Right forelimb (tissue), 1 donor: ENCODE measurements around the gene NFASC.

Source experiments
- DNase-seq: peaks from one replicate; pipeline ENCODE4 v3.0.0-alpha.2; 2018

The NFASC gene

DNA sequence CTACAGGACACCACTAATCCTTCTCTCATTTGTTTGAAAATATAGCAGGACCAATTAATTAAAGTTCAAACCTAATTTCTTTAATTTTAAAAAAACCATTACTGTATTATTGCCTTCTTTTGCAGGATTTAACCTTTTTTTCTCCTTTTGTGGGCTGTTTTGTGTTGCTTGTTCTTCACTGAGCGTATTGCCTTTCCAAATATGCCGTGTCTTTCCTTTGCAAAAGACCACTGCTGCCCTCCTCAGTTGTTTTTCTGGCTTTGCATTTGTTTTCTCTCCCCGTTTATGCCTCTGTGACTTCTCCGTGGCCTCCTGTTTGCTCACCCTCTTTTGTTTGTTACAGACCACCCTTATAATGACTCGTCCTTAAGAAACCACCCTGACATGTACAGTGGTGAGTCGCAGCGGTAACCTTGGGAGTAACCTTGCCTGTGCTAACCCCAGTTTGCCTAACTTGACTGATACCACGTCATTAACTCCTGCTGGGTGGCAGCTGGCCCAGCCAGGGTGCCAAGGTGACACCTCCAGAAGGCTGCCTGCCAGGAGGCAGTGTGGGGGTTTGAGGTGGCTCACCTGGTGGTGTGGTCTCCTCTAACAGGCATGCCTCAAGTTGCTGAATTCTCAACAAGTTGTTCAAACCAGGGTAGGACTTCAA lies 91.2 kb downstream of the NFASC start:
- DNase-seq: no peak

DNA sequence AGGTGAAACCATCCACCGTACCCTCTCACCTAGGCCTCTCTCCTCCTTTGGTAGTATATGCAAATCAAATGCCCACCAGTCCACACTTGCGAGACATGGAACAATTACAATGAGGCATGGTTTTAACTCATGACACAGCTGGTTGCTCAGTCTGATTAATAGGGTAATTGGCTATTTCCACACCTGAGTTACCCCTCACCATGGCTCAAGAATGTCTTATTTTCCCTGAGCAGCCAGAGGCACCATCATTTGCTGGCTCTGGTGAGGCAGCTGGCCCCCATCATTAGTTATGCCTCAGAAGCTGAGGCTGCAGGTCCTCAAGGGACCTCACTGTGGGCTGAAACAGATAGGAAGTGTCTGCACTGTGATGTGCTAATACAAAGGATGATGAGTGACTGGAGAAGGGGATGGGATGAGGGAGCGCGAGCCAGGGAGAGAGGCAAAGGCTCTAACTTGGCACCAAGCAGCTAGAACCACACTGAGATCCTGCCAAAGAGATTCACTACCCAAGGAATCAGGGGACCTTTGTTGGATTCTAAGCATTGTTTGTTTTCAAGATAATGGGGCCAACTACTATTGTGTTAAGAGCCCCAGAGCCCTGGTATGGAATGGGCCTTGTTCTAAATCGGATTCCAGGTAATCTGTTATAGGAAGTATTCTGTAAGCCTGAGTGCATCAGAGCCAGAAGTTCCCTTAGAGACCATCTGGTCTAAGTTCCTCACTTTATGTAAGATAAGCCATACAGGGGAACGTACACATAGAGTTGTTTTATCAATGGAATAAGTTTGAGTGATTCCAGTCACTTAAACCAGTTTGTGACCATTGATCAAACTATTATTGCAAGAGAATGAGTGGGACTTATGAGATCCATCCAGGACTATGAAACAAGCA lies 92.3 kb downstream of the NFASC start:
- DNase-seq: no peak

DNA sequence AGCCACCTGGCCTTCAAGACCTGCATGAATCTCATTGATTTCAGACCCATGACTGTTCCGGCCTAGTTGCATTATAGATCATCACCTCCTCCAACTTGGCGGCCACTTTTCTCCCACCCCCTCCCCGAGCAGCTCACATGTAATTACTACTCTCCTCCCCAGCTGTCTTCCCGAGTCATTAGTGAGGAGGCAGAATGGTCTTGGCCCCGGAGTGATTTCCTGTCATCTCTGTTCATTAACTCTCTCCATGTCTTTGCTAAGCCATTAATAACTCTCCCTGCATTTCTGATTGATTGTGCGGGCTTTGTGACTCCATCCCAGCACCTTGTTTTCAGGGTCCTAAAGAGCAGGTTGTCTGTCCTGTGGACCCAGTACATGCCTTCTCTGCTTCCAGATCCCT lies 96.8 kb downstream of the NFASC start:
- no peak for DNase-seq

DNA sequence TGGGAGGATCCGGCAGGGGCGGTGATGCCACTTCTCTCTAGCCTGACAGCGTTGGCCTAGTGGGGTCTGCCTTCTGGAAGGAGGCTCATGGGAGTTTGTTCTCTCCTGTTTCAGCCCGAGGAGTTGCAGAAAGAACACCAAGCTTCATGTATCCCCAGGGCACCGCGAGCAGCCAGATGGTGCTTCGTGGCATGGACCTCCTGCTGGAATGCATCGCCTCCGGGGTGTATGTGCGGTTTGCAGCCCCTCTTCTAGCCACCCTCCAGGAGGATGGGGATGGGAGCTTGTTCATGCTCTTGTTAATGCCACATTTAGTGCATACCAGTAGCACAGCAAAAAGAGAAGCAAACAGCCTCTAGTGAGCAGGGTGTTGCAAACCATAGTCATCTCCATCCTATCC lies 97.5 kb downstream of the NFASC start:
- DNase-seq: no peak

GRCh38 chr1:204968951-204969350 lies 98.3 kb downstream of the NFASC start:
- DNase-seq: no peak

DNA sequence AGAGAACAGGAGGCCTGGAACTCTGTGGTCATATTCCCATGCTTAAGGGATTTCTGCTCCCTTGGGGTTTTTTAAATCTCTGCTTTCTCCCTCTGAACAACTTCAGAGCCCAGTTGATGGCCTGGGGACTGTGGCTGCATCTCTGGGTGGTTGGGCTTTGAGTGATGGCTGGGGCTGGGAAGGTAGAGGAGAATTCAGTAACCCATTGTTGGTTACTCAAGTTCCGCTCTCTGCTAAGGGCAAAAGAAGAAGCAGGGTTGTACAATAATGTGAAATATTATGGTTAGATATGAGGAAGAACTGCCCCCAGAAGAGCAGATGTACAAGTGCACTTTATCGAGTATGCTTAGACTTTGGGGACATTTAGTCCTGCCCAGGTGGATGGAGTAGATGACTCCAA lies 100.3 kb downstream of the NFASC start:
- no peak for DNase-seq

DNA sequence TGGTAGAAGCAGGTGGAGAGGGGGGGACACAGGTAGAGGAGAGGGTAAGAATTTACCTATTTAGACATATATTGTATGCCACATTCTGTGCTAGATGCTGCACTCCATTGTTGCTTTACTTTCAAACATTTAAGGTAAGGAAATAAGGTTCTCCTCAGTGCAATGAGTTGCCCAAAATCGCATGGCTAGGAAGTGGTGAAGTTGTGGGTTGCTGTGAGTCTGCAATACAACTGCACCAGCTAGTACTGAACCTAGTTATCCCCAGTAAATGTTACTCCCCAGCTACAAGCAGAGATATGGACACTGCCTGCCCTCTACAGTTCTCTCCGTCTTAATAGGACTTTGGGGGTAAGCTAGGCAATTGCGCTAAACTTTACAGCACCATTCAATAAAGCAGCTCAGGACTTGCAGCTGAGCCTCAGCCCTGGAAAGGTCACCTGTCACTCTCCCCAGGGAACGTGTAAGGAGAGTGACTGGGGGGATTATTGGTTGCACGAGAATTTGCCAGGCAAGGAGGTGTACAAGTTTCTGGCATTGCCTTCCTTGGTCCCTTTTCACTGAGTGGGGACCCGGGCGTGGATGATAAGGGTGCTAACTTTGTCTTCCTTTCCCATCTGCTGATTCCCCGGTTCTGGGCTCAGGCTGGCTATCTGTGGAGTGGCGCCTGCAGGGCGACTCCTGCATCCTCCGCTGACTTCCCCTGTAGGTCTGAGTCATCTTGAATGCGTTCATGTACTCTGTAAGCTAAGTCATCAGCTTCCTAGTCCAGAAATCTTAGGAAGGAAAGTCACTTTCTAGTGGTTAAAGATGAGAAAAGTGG lies 101.1 kb downstream of the NFASC start:
- DNase-seq: no peak

GRCh38 chr1:204972426-204972825 lies 101.8 kb downstream of the NFASC start:
- no peak for DNase-seq

GRCh38 chr1:204973449-204973848 lies 102.8 kb downstream of the NFASC start:
- no peak for DNase-seq

- DNase-seq: no peak
Measured at GRCh38 chr1:204974327-204974726, 103.7 kb downstream of the NFASC start.

- no peak for DNase-seq
Measured at GRCh38 chr1:204975021-204975420, 104.4 kb downstream of the NFASC start.

DNA sequence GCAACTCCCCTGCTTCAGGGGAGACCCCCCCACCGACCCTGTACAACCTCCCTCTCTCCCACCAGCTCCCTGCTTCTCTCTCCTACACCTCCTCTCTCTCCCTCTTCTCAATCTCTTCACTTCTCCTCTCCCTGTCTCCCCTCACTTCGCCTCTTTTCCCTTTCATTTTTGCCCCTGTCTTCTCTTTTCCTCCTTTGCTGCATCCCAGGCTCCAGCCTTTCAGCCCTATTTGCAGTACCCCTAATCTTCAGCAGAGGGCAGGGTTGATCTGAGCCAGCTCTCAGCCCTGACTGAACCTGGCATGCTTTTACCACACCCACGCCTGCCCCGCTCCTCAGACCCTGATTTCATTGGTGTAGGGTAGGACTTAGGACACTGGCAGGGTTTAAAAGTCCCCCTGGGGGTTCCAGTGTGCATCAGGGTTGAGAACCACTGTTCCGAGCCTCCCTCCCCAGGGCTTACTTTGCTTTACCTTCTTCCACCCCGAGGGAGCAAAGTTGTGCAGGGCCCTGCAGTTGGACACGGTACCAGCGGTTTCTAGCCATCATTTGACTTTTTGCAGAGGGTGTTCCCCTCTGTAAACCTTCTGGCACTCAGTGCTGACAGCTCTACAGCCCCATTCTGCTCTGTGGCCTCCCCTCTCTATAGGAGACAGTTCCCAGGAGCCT lies 105.0 kb downstream of the NFASC start:
- DNase-seq: peak; percentile 68

- no peak for DNase-seq
Measured at GRCh38 chr1:204976646-204977045, 106.0 kb downstream of the NFASC start.

DNA sequence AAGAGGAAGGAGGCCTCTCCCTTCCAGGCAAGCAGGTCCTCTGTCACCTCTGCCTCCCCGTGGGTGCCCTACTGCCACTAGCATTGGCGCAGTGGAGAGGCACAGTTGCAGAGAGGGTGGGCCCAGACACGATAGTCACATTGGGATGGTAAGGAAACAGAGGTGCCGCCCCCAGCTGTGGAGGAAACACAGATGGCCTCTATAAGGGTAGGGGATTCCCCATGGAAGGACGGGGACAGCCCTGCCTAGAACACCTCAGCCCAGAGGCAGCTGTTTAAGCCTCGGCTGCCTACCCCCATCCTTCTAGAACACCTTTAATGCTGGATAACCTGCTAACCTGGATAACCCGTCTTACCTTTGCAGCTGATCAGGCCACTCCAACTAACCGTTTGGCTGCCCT lies 106.7 kb downstream of the NFASC start:
- DNase-seq: no peak

DNA sequence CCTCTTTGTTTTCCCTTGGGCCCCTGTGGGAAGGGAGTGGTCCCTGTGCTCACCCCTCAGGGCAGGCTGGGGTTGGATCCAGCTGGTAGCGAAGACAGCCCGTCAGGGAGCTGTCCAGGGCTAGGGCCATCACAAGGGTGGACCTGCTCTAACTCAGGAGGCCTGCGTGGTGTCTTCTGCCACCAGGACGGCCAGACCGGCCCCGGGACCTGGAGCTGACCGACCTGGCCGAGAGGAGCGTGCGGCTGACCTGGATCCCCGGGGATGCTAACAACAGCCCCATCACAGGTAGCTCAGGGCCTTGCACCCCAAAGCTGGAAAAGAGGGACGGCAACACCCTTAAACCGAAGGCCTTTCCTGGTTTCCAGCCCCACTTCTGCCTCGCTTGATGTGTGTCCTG lies 108.1 kb downstream of the NFASC start:
- no peak for DNase-seq

DNA sequence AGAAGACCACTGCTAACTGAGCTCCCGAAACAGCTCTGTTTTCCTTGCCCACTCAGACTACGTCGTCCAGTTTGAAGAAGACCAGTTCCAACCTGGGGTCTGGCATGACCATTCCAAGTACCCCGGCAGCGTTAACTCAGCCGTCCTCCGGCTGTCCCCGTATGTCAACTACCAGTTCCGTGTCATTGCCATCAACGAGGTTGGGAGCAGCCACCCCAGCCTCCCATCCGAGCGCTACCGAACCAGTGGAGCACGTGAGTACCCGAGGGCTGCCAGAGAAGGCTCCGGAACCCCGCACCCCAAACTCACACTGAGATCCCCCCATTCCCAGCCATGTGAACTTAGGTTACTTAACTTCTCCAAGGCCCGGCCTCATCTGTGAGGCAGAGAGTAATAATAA lies 108.6 kb downstream of the NFASC start:
- no peak for DNase-seq

DNA sequence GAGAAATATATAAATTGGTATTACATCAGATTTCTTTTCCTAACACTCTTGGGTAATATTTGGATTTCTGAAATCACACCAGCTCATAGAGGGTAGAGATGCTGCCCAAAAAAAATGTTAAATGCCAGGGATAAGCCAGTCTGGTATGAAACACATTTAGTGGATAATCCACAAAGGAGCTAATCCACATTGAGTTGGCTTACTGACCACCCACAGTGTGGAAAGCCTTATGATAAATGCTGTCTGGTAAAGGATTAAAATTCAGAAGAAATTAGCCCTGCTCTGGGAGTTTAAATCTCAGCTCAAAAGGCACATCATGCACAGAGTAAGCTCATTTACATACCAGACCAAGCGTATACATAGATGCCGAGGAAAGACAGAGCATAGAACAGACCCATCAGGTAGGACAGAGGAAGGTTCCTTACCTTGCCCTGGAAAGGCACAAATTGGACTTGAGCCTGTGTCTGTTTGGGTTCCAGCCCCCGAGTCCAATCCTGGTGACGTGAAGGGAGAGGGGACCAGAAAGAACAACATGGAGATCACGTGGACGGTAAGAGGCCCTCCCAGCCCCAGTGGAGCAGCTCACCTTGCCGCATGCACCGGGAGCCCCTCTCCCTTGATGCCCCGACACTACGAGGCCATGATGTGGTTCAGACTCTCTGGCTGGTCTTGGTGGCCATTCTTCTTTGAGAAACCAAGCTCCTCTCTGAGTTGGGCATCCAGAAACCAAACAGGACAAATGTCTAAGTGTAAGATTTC lies 109.4 kb downstream of the NFASC start:
- no peak for DNase-seq

- no peak for DNase-seq
Measured at GRCh38 chr1:204980840-204981405, 110.3 kb downstream of the NFASC start.

DNA sequence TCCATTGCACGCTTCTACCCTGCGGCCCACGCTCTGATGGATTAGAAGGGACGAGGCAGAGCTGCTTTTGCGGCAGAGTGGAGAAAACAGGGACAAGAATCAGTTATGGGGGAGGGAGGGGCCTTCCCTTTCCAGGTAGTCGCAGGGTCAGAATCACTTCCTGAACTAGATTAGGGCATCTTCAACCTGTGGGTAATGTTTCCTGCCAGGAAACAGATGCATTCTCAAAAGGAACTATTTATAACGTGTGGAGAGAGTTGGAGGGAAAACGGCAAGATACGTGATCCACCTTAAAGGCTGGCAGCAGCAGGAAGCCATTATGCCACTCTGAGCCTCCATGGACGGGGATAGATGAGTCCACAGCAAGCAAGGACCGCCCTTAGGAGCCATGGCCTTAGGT lies 112.5 kb downstream of the NFASC start:
- no peak for DNase-seq

- DNase-seq: no peak
Measured at GRCh38 chr1:204983881-204984280, 113.2 kb downstream of the NFASC start.

DNA sequence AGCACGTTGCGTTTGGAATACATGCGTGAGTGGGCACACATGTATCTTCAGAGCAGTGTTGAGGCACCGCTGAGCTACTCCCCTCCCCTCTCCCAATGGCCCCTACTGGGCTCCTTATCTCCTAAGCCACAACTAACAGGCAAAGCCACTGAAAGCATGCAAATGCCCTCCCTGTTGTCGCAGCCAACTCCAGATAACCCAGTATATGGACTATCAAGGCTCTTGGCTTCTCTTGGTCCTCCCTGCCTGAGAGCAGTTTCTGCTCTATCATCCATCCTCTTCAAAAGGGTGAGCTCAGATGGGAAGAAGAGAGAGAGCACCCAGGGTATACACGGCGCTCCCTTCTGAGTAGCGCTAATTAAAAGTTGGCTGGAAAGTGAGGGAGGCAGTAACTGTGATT lies 113.8 kb downstream of the NFASC start:
- DNase-seq: no peak

DNA sequence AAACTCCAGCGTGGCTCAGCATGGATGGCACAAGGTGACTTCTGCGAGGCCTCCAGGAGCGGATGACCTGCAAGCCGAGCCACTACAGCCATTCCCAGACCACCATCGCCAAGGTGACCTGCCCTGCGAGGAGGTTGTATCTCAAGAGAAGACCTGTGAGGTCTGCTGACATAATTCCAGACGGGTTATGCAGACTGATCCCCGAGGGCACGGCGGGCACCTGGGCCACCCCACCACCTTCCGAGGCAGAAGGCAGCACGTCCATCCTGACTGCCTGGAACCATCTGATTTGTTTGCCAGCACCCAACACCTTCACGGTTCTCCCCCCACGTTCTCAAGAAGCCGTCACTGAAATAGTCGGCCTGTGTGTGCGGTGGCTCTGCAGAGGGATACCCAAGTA lies 115.5 kb downstream of the NFASC start:
- DNase-seq: no peak
